WTC11 (cell line): Measurements from ENCODE around the gene SLC15A4.

Source experiments
- CREB1 ChIP-seq: sonication (generic); formaldehyde crosslinking; IDR thresholded peaks from 2 replicates; pipeline ENCODE4 v1.8.0; 2023; ENCODE audit warnings: mild to moderate bottlenecking, missing genetic modification reagents
- CTCF ChIP-seq: fragments of 200-600 bp; IDR thresholded peaks from 2 replicates; pipeline ENCODE4 v1.8.0; 2022; ENCODE audit warnings: antibody characterized with exemption
- FOXP4 ChIP-seq: sonication (generic); formaldehyde crosslinking; IDR thresholded peaks from 2 replicates; pipeline ENCODE4 v1.8.0; 2022; ENCODE audit warnings: mild to moderate bottlenecking, missing genetic modification reagents
- TCF7 ChIP-seq: sonication (generic); formaldehyde crosslinking; IDR thresholded peaks from 2 replicates; pipeline ENCODE4 v1.8.0; 2022; ENCODE audit warnings: mild to moderate bottlenecking, low read depth, missing genetic modification reagents, moderate library complexity
- USF2 ChIP-seq: sonication (generic); formaldehyde crosslinking; IDR thresholded peaks from 2 replicates; pipeline ENCODE4 v1.8.1; 2023; ENCODE audit warnings: mild to moderate bottlenecking, missing genetic modification reagents, moderate library complexity

- no peak for TF ChIP-seq CTCF
- no peak for TF ChIP-seq TCF7 (CRISPR knock-in tag)
- TF ChIP-seq USF2 (CRISPR knock-in tag) = no peak
- no peak for TF ChIP-seq CREB1 (CRISPR knock-in tag)
- 0 out of 2 replicates have a peak, but pooled peaks have one; percentile 27 for TF ChIP-seq FOXP4 (CRISPR knock-in tag)
These were observed 392 bp downstream of the SLC15A4 start for GRCh38 chr12:128823216-128823915.
